Stimulated activated CD4-positive, alpha-beta T cell treated with anti-CD3 and anti-CD28 coated beads, Interleukin-15, amount 100 ng/mL, for 24 hours (primary cell): ENCODE results near the gene GPATCH4.
"Not testable (repeated sequence)": the region's sequence is repeated elsewhere in the genome, so short reads cannot be mapped to it uniquely, and the experiment has no call there.

Experiments
- DNase-seq: peaks from one replicate; pipeline ENCODE4 v3.0.0-alpha.2; 2020

GPATCH4 gene

GRCh38 chr1:156571919-156572662 lies 29.2 kb downstream of the GPATCH4 start, which contains the start of gene IQGAP3:
IQGAP3 (minus strand) TSS chr1:156572565; CDS start chr1:156572529, 36 bp downstream.
- peak; percentile 85 for DNase-seq

DNA sequence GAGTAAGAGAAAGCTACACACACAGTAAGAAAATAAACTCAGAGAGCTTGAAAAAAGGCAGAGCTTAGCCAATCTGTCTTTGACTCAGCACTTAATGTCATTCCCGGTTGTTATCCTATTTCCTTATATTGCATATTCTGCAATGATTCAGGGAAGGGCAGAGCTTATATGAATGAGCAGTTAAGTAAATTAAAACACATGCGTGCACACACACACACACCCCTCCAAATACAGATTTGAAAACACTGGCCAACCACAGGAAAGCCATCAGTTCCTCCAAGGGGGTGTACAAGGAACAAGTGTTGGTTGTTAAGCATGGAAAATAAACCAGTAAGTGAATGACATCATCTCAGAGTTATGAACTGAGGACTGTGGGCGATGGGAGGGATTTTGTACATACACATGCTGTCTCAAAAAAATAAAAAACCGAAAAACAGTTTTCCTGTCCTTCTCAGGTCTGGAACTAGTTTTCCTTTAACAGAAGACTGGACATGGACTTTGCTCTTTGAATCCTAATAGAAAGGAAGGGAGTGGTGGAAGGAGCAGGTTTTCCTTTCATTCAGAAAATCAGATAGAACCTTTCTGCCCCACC lies 29.9 kb downstream of the GPATCH4 start:
- DNase-seq: no peak

DNA sequence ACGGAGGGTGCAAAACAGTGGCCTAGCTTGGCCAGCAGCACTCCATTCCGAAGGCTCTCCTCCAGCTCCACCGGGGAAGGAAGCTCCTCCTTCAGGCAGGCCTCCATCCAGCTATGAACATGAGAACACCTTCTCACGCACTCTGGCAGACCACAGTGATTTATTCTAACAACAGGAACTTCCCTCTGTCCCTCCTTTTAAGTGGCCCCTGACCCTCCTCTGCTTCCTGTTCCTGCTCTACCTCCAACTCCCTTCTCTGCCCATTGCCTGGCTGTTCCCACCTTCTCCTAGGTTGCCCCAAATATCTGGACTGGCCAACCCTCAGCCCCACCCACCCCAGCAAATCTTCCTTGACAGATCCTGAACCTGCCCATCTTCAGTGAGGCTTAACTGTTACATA lies 34.8 kb downstream of the GPATCH4 start:
- DNase-seq: no peak

DNA sequence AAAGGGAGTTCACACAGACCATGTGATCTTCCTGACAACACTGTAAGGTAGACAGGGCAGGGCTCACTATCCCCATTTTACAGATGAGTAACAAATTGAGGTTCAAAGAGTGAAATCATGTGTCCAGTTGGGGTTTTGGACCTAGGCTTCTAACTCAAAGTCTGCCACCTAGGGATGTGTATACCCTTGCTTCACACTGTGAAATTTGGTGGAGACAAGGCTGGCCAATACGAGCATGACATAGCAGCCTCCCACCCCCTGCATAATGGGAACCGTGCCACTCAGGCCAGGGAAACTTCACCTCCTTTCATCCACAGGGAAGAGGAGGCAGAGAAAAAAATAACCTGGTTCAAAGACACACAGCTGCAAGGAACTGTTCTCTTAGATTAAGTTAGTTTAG lies 35.8 kb downstream of the GPATCH4 start:
- no peak for DNase-seq

- DNase-seq: no peak
These were observed 40.6 kb downstream of the GPATCH4 start for GRCh38 chr1:156560585-156561163.

DNA sequence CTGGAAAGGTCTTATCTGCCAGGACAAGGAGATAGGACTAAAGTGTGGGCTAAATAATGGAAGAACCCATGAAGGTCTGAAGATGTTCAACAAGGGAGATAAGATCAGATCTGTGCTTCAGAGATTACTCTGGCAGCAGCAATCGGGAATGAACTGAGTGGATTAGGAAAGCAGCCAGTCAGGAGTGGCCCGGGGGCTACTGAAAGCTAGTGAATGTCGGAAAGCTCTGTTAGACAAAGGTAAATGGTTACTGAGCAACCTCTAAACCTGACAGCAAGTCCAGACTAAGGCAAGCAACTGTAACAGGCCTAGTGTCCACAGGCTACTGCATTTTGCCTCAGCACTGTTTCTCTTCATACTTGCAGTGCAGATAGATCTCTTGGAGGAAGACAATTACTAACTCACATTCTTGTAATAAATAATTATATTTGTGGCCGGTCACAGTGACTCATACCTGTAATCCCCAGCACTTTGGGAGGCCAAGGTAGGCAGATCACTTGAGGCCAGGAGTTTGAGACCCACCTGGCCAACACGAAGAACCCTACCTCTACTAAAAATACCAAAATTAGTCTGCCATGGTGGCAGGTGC lies 41.4 kb downstream of the GPATCH4 start:
- no peak for DNase-seq

GRCh38 chr1:156559086-156559796 lies 42.0 kb downstream of the GPATCH4 start:
- no peak for DNase-seq

GRCh38 chr1:156556354-156556753 lies 44.9 kb downstream of the GPATCH4 start:
- DNase-seq: no peak

GRCh38 chr1:156555715-156556114 lies 45.6 kb downstream of the GPATCH4 start:
- no peak for DNase-seq

DNA sequence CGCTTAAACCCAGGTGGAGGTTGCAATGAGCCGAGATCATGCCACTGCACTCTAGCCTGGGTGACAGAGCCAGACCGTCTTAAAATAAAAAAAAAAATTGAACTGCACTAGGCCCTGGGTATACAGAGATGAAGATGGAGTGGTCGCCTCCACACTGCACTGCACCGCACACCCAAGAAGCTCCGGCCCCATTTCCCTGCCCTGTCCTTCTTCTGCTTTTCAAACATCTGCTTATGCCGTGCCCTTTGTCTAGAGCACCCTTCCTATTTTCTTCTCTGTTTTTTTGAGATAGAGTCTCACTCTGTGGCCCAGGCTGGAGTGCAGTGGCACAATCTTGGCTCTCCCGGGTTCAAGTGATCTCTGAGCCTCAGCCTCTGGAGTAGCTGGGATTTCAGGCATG lies 46.3 kb downstream of the GPATCH4 start:
- no peak for DNase-seq

- no peak for DNase-seq
These were observed 47.3 kb downstream of the GPATCH4 start for GRCh38 chr1:156553860-156554485.

DNA sequence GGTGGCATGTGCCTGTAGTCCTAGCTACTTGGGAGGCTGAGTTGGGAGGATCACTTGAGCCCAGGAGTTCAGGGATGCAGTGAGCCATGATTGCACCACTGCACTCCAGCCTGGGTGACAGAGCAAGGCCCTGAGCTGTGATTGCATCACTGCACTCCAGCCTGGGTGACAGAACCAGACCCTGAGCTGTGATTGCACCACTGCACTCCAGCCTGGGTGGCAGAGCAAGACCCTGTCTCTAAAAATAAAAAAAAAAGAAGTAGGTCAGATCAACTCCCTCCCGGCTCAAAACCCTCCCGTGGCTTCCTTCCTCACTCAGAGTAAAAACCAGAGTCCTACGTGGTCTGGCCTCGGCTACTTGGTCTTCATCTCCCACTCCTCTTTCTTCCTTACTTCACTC lies 48.3 kb downstream of the GPATCH4 start:
- not testable (repeated sequence) for DNase-seq

DNA sequence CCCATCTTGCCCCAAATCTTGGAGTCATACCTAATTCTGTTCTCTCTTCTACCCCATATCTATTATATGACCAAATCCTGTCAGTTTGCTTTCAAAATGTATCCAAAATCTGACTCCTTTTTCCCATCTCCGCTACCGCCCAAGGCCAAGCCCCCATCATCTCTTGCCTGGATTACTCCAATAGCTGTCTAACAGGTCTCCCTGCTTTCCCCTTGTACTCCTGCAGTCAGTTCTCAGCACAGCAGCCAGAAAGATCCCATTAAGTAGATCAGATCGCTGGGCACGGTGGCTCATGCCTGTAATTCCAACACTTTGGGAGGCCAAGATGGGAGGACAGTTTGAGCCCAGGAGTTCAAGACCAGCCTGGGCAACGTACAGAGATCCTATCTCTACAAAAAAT lies 48.8 kb downstream of the GPATCH4 start:
- DNase-seq: no peak

GRCh38 chr1:156551869-156552268 lies 49.4 kb downstream of the GPATCH4 start:
- no peak for DNase-seq

DNA sequence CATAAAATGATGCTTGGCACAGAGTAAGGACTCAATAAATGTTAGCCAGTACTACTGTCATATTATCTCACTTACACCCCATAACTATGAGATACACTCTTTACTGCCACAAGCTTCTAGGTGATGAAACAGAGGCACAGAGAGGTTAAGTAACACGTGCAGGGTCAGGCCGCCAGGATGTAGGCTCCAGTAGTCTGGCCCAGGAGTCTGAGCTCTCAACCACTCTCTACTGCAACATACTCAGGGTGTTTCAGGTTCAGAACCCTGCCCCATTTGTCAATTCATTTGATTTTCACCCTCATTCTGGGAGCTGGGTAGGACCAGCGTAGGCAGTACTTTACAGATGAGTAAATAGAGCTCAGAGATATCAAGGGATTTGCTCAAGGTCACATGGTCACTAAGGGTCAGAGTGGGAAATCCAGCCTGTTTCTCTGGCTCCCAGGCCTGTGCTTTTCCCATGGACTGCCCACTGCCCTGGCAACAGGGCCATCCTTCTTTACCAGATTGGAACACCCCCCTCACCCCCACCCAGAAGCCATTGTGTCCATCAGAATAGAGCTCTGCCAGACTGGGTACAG lies 50.1 kb downstream of the GPATCH4 start:
- DNase-seq: no peak

DNA sequence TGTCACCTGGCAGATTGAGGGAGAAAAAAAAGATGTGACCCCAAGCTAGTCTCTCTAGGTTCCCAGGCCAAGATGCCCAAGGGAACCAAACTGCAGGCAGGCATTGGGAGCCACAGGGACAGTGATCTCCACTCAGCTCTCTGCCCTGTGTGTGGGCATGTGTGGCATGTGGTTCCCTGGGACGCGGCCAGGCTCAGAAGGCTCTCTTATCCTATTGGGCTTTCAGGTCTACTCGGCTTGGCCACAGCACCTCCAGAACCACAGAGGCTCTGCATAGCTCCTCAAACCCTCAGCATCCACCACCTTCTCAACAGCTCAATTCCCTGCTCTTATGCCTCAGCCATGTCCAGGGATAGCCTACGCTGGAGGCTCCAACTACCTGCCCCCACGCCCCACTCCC lies 50.9 kb downstream of the GPATCH4 start:
- DNase-seq: no peak

- DNase-seq: no peak
These were observed 51.4 kb downstream of the GPATCH4 start for GRCh38 chr1:156549831-156550230.

DNA sequence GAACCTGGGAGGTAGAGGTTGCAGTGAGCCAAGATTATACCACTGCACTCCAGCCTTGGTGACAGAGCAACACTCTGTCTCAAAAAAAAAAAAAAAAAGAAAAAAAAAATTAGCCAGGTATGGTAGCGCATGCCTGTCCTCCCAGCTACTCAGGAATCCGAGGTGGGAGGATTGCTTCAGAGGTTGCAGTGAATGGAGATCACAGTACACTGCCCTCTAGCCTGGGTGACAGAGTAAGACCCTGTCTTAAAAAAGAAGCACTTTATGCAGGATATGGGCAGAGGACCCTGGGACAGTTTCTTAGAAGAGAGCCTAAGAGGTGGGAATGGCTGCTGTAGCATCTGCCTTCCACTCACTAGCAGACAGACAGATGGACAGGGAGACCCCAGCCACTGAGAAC lies 51.9 kb downstream of the GPATCH4 start:
- DNase-seq: no peak

- no peak for DNase-seq
These were observed 53.3 kb downstream of the GPATCH4 start for GRCh38 chr1:156547982-156548381.

- no peak for DNase-seq
These were observed 53.8 kb downstream of the GPATCH4 start for GRCh38 chr1:156547434-156547833.

DNA sequence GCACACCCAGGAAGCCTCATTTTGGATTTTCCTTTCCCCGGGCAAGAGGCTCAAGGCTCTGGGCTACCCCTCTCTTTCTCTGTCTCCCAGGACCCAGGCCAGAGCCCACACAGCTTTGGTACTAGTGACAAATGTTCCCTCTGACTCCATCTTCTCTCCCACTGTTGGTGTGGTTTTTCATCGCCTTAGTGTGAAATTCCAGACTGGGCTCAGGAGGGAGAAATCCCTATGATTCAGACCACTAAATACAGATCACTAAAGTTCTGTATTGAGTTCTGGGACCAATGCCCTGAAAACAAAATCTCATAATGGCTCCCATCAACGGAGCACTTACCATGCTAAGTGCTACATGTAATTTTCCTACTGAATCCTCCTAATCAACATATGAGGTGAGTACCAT lies 55.0 kb downstream of the GPATCH4 start:
- DNase-seq: no peak

DNA sequence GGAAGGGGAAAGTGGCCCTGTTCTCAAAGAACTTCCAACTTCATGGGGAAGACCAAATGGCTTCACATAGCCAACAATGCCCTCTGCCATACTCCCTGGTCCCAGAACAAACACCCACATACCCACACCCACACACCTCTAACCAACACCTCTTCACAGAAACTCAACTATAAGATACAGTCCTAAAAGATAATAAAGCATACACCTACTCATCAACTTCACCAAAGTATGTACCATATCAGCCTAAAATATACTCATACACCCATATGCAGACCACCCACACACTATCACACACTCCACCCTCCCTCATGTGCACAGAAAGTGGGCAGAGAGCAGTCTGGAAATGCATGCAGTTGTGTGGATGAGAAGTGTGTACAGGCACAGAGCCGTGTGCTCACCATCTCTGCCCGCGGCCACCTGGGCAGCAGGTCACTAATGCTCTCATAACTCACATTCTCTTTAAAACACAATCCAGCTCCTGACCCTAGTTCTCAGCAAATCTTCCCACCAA lies 56.6 kb downstream of the GPATCH4 start:
- no peak for DNase-seq
